PC-3 (cell line): ENCODE data around the gene DDX54. TPM values are rescaled to one million over a fixed set of nuclear protein-coding genes. Genes with fewer than 3 reads are reported as not detected.

Experiments used
- ATAC-seq: fragments of 200-7000 bp; cut with Tn5 transposase; 2 replicates; pipeline ENCODE4 v1.9.1; 2020; ENCODE audit warnings: mild to moderate bottlenecking, moderate library complexity
- BruUV-seq: library from RNA; stranded (reverse); fragments of 400-500 nt; replicated peaks from 2 replicates; lab custom pipeline; 2021; lab: Mats Ljungman, UMichigan
- CTCF ChIA-PET: fragments of 300-600 bp; sonication (Branson Sonifier 250); formaldehyde crosslinking; loops from one replicate; lab custom pipeline; 2022; ENCODE audit warnings: antibody characterized with exemption; lab: Charles Lee
- POLR2A ChIA-PET: fragments of 300-600 bp; sonication (Branson Sonifier 250); formaldehyde crosslinking; loops from one replicate; lab custom pipeline; 2022; ENCODE audit warnings: antibody characterized with exemption; ENCODE audit not compliant: unreplicated experiment; lab: Charles Lee
- DNase-seq: peaks from one replicate; pipeline ENCODE4 v3.0.0-alpha.2; 2015
- H2AFZ ChIP-seq: fragments of 300-600 bp; sonication (generic); 2 replicates; pipeline ENCODE4 v1.6.0; 2016; ENCODE audit warnings: antibody characterized with exemption, low read length
- H3F3A ChIP-seq: fragments of 300-600 bp; sonication (generic); one replicate; pipeline ENCODE4 v1.6.0; 2017; ENCODE audit warnings: antibody characterized with exemption, low read length, control low read depth, mild to moderate bottlenecking; ENCODE audit not compliant: unreplicated experiment
- H3K27ac ChIP-seq: fragments of 300-600 bp; sonication (generic); 2 replicates; pipeline ENCODE4 v1.5.1; 2016; ENCODE audit warnings: mild to moderate bottlenecking, low read length
- H3K27me3 ChIP-seq: fragments of 300-600 bp; sonication (generic); 2 replicates; pipeline ENCODE4 v1.6.1; 2016; ENCODE audit warnings: low read length, mixed read lengths
- H3K36me3 ChIP-seq: fragments of 300-600 bp; sonication (generic); 2 replicates; pipeline ENCODE4 v1.6.1; 2016; ENCODE audit warnings: low read depth, mixed run types, low read length, mixed read lengths
- H3K4me1 ChIP-seq: fragments of 300-600 bp; sonication (generic); 2 replicates; pipeline ENCODE4 v1.5.1; 2016; ENCODE audit warnings: low read length; ENCODE audit not compliant: insufficient read depth
- H3K4me2 ChIP-seq: fragments of 300-600 bp; sonication (generic); 2 replicates; pipeline ENCODE4 v1.6.0; 2016; ENCODE audit warnings: low read length
- H3K4me3 ChIP-seq: fragments of 300-600 bp; sonication (generic); 2 replicates; pipeline ENCODE4 v1.5.1; 2016; ENCODE audit warnings: mild to moderate bottlenecking, low read length, mixed read lengths
- H3K79me2 ChIP-seq: fragments of 300-600 bp; sonication (generic); 2 replicates; pipeline ENCODE4 v1.6.1; 2017; ENCODE audit warnings: low read length, mixed read lengths
- H3K9ac ChIP-seq: fragments of 300-600 bp; sonication (generic); 2 replicates; pipeline ENCODE4 v1.6.0; 2016; ENCODE audit warnings: mild to moderate bottlenecking, low read length
- H3K9me2 ChIP-seq: fragments of 300-600 bp; sonication (generic); replicated peaks from 2 replicates; pipeline ENCODE4 v1.6.1; 2016; ENCODE audit warnings: mixed run types, low read length, mixed read lengths
- H3K9me3 ChIP-seq: fragments of 300-600 bp; sonication (generic); 2 replicates; pipeline ENCODE4 v1.6.1; 2016; ENCODE audit warnings: low read length, mixed read lengths
- H4K20me1 ChIP-seq: fragments of 300-600 bp; sonication (generic); 2 replicates; pipeline ENCODE4 v1.6.1; 2016; ENCODE audit warnings: low read length, mixed read lengths
- CTCF ChIP-seq: fragments of 300-600 bp; sonication (generic); conservative IDR thresholded peaks from 2 replicates; pipeline ENCODE4 v1.5.1; 2017; ENCODE audit warnings: antibody characterized with exemption, low read depth, mild to moderate bottlenecking, low read length
- EZH2 ChIP-seq: fragments of 300-600 bp; sonication (generic); IDR thresholded peaks from one replicate; pipeline ENCODE4 v1.6.1; 2017; ENCODE audit warnings: antibody characterized with exemption, mild to moderate bottlenecking, low read length; ENCODE audit not compliant: unreplicated experiment
- EZH2phosphoT487 ChIP-seq: fragments of 300-600 bp; sonication (generic); IDR thresholded peaks from 2 replicates; pipeline ENCODE4 v1.6.1; 2018; ENCODE audit warnings: mild to moderate bottlenecking, antibody characterized with exemption, low read length, borderline replicate concordance
- intact Hi-C: fragments of 100-400 bp; cut with micrococcal nuclease; formaldehyde crosslinking; loops from 2 replicates; pipeline ENCODE4 v1.9.0; 2023
- total RNA-seq: library from RNA; depleted of rRNA; stranded (reverse); fragments of >200 nt; gene quantifications from 2 replicates; pipeline ENCODE4 v1.2.3, GENCODE V29; 2014

The DDX54 gene
- total RNA-seq, 1 experiment from 2014 or later, result 158 TPM

GRCh38 chr12:113222730-113223531 lies 37.7 kb upstream of the DDX54 start:
- Histone ChIP-seq H3K9me3 (no peaks in the 10 kb centered on the region), H3F3A (peaks cover 4% of the 10 kb centered on the region), H3K4me3 (peak overlapping the region; percentile 79), H3K27me3 (no peaks in the 10 kb centered on the region), H3K36me3 (no peaks in the 10 kb centered on the region), H3K4me1 (peaks cover 27% of the 10 kb centered on the region), H3K79me2 (peaks cover 18% of the 10 kb centered on the region), H2AFZ (no peak overlapping the region), H3K9me2 (no peaks in the 10 kb centered on the region), H3K27ac (peak overlapping the region; percentile 82), H3K4me2 (peak overlapping the region; percentile 96), H3K9ac (peak overlapping the region; percentile 93), H4K20me1 (no peaks in the 10 kb centered on the region)
- peak; percentile 89 for DNase-seq
- ATAC-seq, result peak; percentile 16
- ChIA-PET POLR2A (interaction anchor here (0.6 to 1.7 kb wide), 5 partner anchors 18 to 60 kb away, joined by 3 to 24 read pairs (median 19); no protein-coding TSS in a partner anchor), CTCF (interaction anchor here (0.6 to 1.4 kb wide), 2 partner anchors 26 kb away, joined by 6 to 17 read pairs; no protein-coding TSS in a partner anchor)
- TSS peak; percentile 43 for BruUV-seq
- TF ChIP-seq CTCF (no peak), EZH2 (no peak), EZH2phosphoT487 (no peak)
- intact Hi-C loops, result no loop called here

DNA sequence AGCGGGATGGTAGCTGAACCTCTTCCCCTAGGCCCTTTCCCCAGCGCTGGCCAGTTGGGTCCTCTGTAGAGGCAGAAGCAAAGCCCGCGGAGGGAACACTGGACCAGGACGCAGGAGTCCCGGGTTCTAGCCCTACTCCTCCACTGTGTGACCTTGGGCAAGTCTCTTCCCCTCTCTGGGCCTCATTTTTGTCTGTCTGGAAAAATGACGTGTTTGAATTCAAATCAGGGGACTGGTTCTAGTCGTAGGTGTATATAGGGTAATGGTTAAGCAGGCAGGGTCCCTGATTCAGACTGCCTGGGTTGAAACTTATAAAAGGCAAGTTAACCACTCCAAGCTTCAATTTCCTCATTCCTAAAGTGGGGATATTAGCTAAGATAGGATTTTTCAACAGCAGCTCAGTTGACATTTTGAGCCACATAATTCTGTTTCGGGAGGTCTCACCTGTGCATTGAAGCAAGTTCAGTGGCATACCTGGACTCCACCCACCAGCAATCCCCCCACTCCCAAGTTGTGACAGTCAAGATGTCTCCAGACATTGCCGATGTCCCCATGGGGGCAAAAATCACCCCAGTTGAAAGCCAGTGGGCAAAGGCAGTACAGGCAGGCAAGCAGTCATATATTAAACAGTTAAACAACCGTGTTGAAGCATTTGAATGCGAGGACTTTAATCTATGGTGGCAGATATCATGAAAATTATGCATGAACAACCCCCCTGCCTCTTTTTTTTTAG lies 36.9 kb upstream of the DDX54 start:
- peak; percentile 6 for ATAC-seq
- H3K4me2 ChIP-seq, result peak overlapping the region; percentile 96
- TF ChIP-seq EZH2phosphoT487, result no peak
- no peak for TF ChIP-seq CTCF
- no peak for TF ChIP-seq EZH2
- H3F3A ChIP-seq, result peaks cover 4% of the 10 kb centered on the region
- H2AFZ ChIP-seq, result no peak overlapping the region
- peaks cover 27% of the 10 kb centered on the region for H3K4me1 ChIP-seq
- ChIA-PET CTCF (interaction anchor here (1.4 kb wide), 1 partner anchor 25 kb away, joined by 17 read pairs; no protein-coding TSS in a partner anchor), POLR2A (interaction anchor here (1.0 to 1.7 kb wide), 4 partner anchors 18 to 113 kb away, joined by 3 to 20 read pairs (median 10); partner anchors contain the start of gene SLC8B1)
- peak overlapping the region; percentile 93 for H3K9ac ChIP-seq
- H3K79me2 ChIP-seq, result peaks cover 18% of the 10 kb centered on the region
- intact Hi-C loops, result loop anchor here (1.0 kb wide), 1 partner anchor 19 kb away; no protein-coding TSS in a partner anchor
- no peaks in the 10 kb centered on the region for H3K9me2 ChIP-seq
- H3K27me3 ChIP-seq, result no peaks in the 10 kb centered on the region
- TSS peak; percentile 72 for BruUV-seq
- H3K9me3 ChIP-seq, result no peaks in the 10 kb centered on the region
- H3K27ac ChIP-seq, result peak overlapping the region; percentile 82
- H3K4me3 ChIP-seq, result peak overlapping the region; percentile 79
- H3K36me3 ChIP-seq, result no peaks in the 10 kb centered on the region
- no peaks in the 10 kb centered on the region for H4K20me1 ChIP-seq
- peak; percentile 25 for DNase-seq
